ENCODE data around the gene DIAPH1.
A peak's percentile ranks its signal among the peaks of the same experiment; 100 is the strongest.

The DIAPH1 gene

DNA sequence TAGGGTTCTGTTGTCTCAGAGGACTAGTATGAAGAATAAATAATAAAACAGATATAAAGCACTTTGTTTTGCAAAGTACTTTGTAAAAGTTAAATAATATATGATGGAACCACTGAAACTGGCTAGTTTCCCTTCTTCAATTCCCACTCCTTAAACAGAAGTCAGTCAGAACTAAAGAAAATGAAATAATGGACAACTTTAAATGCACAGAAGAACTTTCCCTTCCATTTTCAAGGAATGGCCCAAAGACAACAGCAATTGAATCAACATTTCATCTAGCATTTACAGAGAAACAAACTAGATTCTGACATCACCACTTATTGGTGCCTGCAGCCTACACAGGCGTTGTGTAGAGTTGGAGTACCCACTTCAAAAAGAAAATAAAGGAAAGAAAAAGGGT, 16.2 kb downstream of the DIAPH1 start:
- H3K27ac ChIP-seq (ENCODE audit: poor library complexity, severe bottlenecking): no peak overlapping the region

GRCh38 chr5:141598391-141599345, 20.1 kb downstream of the DIAPH1 start:
- no peak for TF ChIP-seq CTCF (IDR thresholded peaks at IDR 0.05; ENCODE audit: poor library complexity, severe bottlenecking)
- H3K4me1 ChIP-seq (ENCODE audit: insufficient read depth, poor library complexity, severe bottlenecking): peaks cover 18% of the 10 kb centered on the region
- H3K9me3 ChIP-seq (ENCODE audit: severe bottlenecking): no peaks in the 10 kb centered on the region
- ATAC-seq (ENCODE audit: low read depth) (peak; percentile 60), DNase-seq (ENCODE audit: low spot score) (no peak)
- H3K36me3 ChIP-seq (ENCODE audit: low read depth): peaks cover 58% of the 10 kb centered on the region
- H3K4me3 ChIP-seq (ENCODE audit: severe bottlenecking): no peak overlapping the region
- no peaks in the 10 kb centered on the region for H3K27me3 ChIP-seq (ENCODE audit: insufficient read depth, poor library complexity, severe bottlenecking)
- H3K27ac ChIP-seq (ENCODE audit: poor library complexity, severe bottlenecking): no peak overlapping the region

More for the DNA sequence above, 16.2 kb downstream of the DIAPH1 start:
- no peak overlapping the region for H3K4me3 ChIP-seq (ENCODE audit: severe bottlenecking)
- TF ChIP-seq CTCF (IDR thresholded peaks at IDR 0.05; ENCODE audit: poor library complexity, severe bottlenecking): no peak
- peaks cover 43% of the 10 kb centered on the region for H3K36me3 ChIP-seq (ENCODE audit: low read depth)
- no peaks in the 10 kb centered on the region for H3K27me3 ChIP-seq (ENCODE audit: insufficient read depth, poor library complexity, severe bottlenecking)
- ATAC-seq (ENCODE audit: low read depth) (no peak), DNase-seq (ENCODE audit: low spot score) (no peak)
- peaks cover 57% of the 10 kb centered on the region for H3K4me1 ChIP-seq (ENCODE audit: insufficient read depth, poor library complexity, severe bottlenecking)
- H3K9me3 ChIP-seq (ENCODE audit: severe bottlenecking): no peaks in the 10 kb centered on the region

DNA sequence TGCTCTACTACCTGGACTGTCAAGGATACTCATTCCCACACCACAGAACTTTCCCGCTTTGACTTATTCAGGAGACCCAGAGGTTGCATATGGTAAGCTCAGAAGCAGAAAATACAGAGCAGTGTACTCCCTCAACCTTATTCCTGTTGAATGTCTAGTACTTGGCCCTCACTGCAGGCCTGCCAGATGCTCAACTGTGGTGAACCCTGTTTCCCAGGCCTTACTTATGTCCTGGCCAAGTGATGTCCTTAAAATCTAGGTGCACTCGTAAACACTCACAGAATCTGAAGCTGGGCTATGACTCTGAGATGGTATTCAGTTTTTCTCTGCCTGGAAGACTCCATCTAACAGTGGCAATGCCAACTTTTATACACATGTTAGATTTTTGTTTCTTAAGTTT, 21.0 kb downstream of the DIAPH1 start:
- Histone ChIP-seq H3K4me3 (ENCODE audit: severe bottlenecking) (no peak overlapping the region), H3K9me3 (ENCODE audit: severe bottlenecking) (no peaks in the 10 kb centered on the region), H3K27me3 (ENCODE audit: insufficient read depth, poor library complexity, severe bottlenecking) (no peaks in the 10 kb centered on the region), H3K36me3 (ENCODE audit: low read depth) (peaks cover 58% of the 10 kb centered on the region), H3K4me1 (ENCODE audit: insufficient read depth, poor library complexity, severe bottlenecking) (peaks cover 10% of the 10 kb centered on the region), H3K27ac (ENCODE audit: poor library complexity, severe bottlenecking) (peak overlapping the region; percentile 11)
- peak; percentile 17; the same call in 1 of the 3 replicates for ATAC-seq (ENCODE audit: low read depth)
- no peak for DNase-seq (ENCODE audit: low spot score)
- no peak for TF ChIP-seq CTCF (IDR thresholded peaks at IDR 0.05; ENCODE audit: poor library complexity, severe bottlenecking)

DNA sequence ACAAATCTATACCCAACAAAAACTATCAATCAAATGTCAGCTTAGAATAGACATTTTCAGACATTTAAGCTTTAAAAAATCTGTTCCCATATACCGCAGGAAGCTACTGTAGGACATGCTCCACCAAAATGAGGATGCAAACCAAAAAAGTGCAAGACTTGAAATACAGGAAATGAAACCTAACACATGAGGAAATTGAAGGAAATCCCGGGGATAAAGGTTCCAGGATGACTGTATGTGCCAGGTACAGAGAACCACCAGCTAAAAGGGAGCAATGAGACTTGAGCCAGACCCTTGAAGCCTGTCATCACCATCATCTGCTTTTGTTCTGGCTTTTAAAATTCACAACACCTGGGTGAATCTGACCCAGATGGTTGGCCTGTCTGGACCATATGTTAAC, 21.4 kb downstream of the DIAPH1 start:
- no peak for DNase-seq (ENCODE audit: low spot score)
- Histone ChIP-seq H3K36me3 (ENCODE audit: low read depth) (peaks cover 58% of the 10 kb centered on the region), H3K27ac (ENCODE audit: poor library complexity, severe bottlenecking) (peak overlapping the region; percentile 11), H3K27me3 (ENCODE audit: insufficient read depth, poor library complexity, severe bottlenecking) (no peaks in the 10 kb centered on the region), H3K4me1 (ENCODE audit: insufficient read depth, poor library complexity, severe bottlenecking) (peaks cover 7% of the 10 kb centered on the region), H3K4me3 (ENCODE audit: severe bottlenecking) (no peak overlapping the region), H3K9me3 (ENCODE audit: severe bottlenecking) (no peaks in the 10 kb centered on the region)
- ATAC-seq (ENCODE audit: low read depth): peak; percentile 33; the same call in 2 of the 3 replicates
- TF ChIP-seq CTCF (IDR thresholded peaks at IDR 0.05; ENCODE audit: poor library complexity, severe bottlenecking): no peak

DNA sequence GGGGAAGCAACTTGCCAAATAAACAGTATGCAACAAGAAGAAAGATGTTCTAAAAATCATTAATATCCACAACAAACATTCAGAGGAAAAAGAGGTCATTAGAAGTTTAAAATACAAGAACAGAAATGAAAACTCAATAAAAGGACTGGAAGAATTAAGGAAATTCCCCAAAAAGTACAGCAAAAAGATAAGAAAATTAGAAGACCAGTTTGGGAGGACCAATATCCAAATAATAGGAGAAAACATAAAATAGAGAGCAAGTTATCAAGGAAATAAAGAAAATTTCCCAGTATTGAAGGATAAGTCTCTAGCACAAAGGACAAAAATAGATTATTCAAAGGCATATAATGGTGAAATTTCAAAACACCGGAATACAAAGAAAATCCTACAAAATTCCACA, 21.9 kb downstream of the DIAPH1 start:
- Histone ChIP-seq H3K27ac (ENCODE audit: poor library complexity, severe bottlenecking) (peak overlapping the region; percentile 11), H3K4me1 (ENCODE audit: insufficient read depth, poor library complexity, severe bottlenecking) (peaks cover 7% of the 10 kb centered on the region), H3K27me3 (ENCODE audit: insufficient read depth, poor library complexity, severe bottlenecking) (no peaks in the 10 kb centered on the region), H3K36me3 (ENCODE audit: low read depth) (peaks cover 60% of the 10 kb centered on the region), H3K9me3 (ENCODE audit: severe bottlenecking) (no peaks in the 10 kb centered on the region), H3K4me3 (ENCODE audit: severe bottlenecking) (no peak overlapping the region)
- ATAC-seq (ENCODE audit: low read depth) (no peak), DNase-seq (ENCODE audit: low spot score) (no peak)
- no peak for TF ChIP-seq CTCF (IDR thresholded peaks at IDR 0.05; ENCODE audit: poor library complexity, severe bottlenecking)

Data from RWPE2 (cell line).